ENCODE results near the gene KRT1.
"Not testable (repeated sequence)": the region's sequence is repeated elsewhere in the genome, so short reads cannot be mapped to it uniquely, and the experiment has no call there.

KRT1 gene

DNA sequence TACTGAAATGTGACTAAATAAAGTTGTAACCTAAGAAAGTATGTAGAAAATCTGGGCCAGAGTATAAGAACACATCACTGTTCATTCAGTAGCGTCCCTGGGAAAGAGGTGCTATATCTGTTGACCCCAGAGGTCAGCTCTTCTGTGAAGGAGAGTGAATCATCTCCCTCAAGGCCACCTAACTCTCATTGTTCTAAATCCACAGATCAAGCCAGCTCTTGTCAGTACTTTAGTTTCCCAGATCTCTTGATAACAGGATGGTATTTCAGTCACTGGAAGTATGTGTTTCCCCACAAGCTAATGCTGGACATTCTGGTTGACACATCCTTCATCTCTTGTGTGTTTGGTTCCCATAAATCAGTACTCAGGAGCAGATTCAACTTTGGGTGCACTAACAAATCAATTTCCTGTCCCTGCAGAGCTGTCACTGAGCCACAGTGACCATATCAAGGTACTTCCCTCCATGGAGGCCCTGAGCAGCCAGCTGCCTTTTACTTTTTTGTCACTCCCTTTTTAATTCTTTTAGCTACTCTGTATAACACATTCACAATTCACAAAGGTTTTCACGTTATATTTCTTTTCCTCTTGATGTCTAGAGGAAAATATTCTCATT, 7.8 kb downstream of the KRT1 start:
- TF ChIP-seq, protein P1, sequence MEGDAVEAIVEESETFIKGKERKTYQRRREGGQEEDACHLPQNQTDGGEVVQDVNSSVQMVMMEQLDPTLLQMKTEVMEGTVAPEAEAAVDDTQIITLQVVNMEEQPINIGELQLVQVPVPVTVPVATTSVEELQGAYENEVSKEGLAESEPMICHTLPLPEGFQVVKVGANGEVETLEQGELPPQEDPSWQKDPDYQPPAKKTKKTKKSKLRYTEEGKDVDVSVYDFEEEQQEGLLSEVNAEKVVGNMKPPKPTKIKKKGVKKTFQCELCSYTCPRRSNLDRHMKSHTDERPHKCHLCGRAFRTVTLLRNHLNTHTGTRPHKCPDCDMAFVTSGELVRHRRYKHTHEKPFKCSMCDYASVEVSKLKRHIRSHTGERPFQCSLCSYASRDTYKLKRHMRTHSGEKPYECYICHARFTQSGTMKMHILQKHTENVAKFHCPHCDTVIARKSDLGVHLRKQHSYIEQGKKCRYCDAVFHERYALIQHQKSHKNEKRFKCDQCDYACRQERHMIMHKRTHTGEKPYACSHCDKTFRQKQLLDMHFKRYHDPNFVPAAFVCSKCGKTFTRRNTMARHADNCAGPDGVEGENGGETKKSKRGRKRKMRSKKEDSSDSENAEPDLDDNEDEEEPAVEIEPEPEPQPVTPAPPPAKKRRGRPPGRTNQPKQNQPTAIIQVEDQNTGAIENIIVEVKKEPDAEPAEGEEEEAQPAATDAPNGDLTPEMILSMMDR (IDR thresholded peaks at IDR 0.05; ENCODE audit: insufficient read depth, low read depth, low read length, missing control alignments): no peak
- no peak overlapping the region for H3K4me3 ChIP-seq (ENCODE audit: low read depth, low read length)
- DNase-seq (ENCODE audit: low read depth): no peak

DNA sequence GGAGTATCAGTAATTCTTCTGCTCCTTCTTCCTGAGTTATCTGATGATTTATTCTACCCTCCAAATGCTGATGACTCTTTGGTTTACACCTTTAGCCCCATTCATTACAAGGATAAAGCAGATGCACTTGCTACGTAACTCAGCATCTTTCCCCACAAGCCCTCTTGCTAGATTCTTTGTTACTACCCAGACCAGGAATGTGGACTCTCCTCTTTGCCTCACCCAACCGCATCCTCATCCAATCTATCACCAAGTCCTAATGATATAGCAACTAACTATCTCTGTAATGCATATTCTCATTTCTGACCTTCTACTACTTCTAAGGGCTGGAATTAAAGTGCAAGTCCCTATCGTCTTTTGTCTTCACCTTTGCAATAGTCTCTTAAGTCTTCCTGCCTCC, 9.2 kb downstream of the KRT1 start:
- no peak for DNase-seq (ENCODE audit: low read depth)
- TF ChIP-seq, protein P1 (IDR thresholded peaks at IDR 0.05; ENCODE audit: insufficient read depth, low read depth, low read length, missing control alignments): no peak
- no peak overlapping the region for H3K4me3 ChIP-seq (ENCODE audit: low read depth, low read length)

DNA sequence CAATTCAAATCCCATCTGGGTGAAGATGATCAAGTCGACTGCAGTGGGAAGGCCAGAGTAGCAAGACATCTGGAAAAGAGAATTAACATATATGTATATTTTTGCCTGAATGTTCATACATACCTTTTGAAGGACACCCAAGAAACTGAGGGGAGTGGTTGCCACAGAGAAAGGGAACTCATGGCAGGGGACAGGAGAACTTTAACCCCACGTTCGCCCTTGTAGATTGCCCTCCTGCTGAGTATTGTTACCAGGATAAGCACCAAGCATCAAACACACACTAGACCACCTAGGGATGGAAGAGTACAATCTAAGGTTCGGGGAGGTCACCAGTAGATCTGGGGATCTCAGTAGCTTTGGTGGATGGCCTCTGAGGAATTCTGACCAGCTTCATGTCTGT, 9.7 kb downstream of the KRT1 start:
- no peak overlapping the region for H3K4me3 ChIP-seq (ENCODE audit: low read depth, low read length)
- no peak for DNase-seq (ENCODE audit: low read depth)
- TF ChIP-seq, protein P1 (IDR thresholded peaks at IDR 0.05; ENCODE audit: insufficient read depth, low read depth, low read length, missing control alignments): no peak

DNA sequence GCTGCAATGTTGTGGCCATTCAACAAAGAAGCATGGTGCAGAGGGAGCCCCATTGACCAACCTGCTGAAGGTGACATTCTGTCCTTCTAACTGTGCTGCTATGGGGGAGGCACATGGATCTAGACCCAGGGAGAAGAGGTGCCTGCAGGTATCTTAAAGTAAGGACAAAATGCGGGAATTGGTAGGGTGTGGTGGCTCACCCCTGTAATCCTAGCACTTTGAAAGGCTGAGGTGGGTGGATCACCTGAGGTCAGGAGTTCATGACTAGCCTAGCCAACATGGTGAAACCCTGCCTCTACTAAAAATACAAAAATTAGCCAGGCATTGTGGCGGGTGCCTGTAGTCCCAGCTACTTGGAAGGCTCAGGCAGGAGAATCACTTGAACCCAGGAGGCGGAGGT, 10.3 kb downstream of the KRT1 start:
- not testable (repeated sequence) for H3K4me3 ChIP-seq (ENCODE audit: low read depth, low read length); DNase-seq (ENCODE audit: low read depth)

DNA sequence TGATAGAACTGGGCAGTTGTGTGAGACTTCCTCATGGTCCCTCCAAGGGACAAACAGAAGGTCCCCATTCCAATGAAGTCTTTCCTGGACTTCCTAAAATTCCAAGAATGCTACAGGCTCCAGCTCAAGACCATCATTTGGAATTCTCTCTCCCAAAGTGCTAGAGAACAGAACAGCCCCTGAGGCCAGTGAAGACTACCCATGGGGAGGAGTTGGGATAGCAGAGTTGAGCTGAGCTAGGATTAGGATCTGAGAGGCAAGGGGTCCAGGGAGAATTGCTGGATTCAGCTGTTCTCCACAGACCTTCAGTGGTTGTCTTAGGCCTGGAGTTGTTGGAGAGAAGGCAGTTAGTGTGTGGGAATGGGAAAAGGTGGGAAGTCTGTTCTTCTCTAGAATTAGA, 10.8 kb downstream of the KRT1 start:
- H3K4me3 ChIP-seq (ENCODE audit: low read depth, low read length): no peak overlapping the region
- TF ChIP-seq, protein P1 (IDR thresholded peaks at IDR 0.05; ENCODE audit: insufficient read depth, low read depth, low read length, missing control alignments): no peak
- no peak for DNase-seq (ENCODE audit: low read depth)

DNA sequence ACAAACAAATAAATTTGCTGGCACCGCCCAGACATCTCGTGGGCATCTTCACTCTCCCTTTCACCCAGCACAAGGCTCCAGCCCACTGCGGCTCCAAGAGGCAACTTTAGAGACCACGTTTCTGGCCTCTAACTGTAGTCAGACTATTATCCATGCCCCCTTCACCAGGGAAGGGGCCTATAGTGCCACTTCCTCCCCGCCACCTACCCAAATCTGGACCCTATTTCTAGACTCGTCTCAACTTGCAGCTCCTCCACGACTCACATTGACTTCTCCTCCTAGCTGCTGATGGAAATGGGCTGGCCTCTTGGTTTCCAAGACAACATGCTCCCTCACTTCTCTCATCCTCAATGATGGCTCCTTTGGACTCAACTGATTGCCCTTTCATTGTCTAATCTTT, 12.3 kb downstream of the KRT1 start:
- H3K4me3 ChIP-seq (ENCODE audit: low read depth, low read length): no peak overlapping the region
- no peak for DNase-seq (ENCODE audit: low read depth)
- TF ChIP-seq, protein P1 (IDR thresholded peaks at IDR 0.05; ENCODE audit: insufficient read depth, low read depth, low read length, missing control alignments): no peak

DNA sequence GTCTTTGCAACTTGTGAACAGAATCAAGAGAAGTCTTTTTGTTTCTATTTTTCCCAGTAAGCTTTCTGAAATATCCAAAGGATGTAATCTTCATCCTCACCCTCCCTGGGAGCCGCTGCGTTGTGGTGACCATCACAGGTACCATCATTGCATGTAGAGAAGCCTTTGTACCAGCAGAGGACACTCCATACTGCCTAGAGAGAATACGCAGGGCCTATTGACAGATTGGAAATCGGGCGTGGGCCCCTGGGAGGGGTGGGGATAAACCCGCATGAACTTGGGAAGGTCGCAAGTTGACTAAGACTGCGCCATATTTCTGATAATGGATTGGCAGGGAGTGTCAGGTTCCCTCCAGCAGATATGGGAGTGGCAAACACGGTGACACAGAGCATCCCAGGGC, 12.7 kb downstream of the KRT1 start:
- TF ChIP-seq, protein P1 (IDR thresholded peaks at IDR 0.05; ENCODE audit: insufficient read depth, low read depth, low read length, missing control alignments): peak; percentile 20
- DNase-seq (ENCODE audit: low read depth): no peak

More for the DNA sequence above, 12.7 kb downstream of the KRT1 start:
- H3K4me3 ChIP-seq (ENCODE audit: low read depth, low read length): no peak overlapping the region

Data from GM12865 (cell line).